ENCODE data around the gene AKR7A3. TPM values are rescaled to one million over a fixed set of nuclear protein-coding genes. Genes with fewer than 3 reads are reported as not detected.

The AKR7A3 gene
- total and polyA plus RNA-seq, 10 of the 15 experiments (the other 5 are each of a cell fraction or from before 2014, with no cell fraction given), result 0.10 to 1.1 (median 0.25) TPM; not detected in 2

DNA sequence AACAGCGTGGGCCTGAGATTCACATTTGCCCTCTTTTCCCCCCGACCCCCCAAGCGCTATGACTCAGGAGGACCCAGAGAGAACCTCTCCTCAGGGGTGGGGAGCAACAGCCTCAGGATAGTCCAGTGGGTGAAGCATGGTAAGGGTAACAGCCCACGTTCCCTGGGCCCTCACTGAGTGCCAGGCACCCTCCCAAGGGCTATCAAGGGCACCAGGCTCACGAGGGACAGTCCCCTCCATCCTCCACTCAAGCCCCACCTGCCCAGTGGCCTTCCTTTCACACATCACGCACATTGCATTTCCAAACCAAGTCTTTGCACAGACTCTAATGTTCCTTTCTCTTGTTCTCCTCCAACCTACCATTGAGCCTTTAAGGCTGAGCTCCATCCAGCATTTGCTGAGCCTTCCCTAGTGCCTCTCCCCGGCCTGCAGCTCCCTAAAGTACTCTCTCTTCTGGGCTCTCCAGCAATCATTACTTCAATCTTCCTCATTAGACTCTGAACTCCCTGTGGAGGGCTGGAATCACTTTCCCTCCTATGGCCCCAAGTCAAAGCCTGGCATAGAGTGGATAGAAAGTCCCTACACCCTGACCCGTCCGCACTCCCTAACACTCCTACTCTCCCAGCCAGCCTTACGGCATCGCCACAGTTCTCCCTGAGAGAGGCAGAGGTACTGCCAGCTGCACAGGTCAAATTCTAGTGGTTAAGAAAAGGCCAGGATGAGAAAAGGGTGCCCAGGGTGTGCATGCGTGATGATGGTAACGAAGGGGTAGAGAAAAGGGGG, 22.3 kb upstream of the AKR7A3 start (continued):
- TF ChIP-seq ZNF384 (IDR thresholded peaks at IDR 0.05; ENCODE audit: borderline replicate concordance, low read depth, low read length) (no peak), CHD4 (IDR thresholded peaks at IDR 0.05) (no peak), MEF2B (IDR thresholded peaks at IDR 0.05; ENCODE audit: partially characterized antibody, poor library complexity, severe bottlenecking) (no peak), NFYB (IDR thresholded peaks at IDR 0.05; ENCODE audit: insufficient read depth, low read depth, low read length) (no peak), ESRRA (IDR thresholded peaks at IDR 0.05; ENCODE audit: low read length) (no peak)
- TF ChIP-seq, protein P1, sequence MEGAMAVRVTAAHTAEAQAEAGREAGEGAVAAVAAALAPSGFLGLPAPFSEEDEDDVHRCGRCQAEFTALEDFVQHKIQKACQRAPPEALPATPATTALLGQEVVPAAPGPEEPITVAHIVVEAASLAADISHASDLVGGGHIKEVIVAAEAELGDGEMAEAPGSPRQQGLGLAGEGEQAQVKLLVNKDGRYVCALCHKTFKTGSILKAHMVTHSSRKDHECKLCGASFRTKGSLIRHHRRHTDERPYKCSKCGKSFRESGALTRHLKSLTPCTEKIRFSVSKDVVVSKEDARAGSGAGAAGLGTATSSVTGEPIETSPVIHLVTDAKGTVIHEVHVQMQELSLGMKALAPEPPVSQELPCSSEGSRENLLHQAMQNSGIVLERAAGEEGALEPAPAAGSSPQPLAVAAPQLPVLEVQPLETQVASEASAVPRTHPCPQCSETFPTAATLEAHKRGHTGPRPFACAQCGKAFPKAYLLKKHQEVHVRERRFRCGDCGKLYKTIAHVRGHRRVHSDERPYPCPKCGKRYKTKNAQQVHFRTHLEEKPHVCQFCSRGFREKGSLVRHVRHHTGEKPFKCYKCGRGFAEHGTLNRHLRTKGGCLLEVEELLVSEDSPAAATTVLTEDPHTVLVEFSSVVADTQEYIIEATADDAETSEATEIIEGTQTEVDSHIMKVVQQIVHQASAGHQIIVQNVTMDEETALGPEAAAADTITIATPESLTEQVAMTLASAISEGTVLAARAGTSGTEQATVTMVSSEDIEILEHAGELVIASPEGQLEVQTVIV (IDR thresholded peaks at IDR 0.05; ENCODE audit: borderline replicate concordance, partially characterized antibody), result no peak

DNA sequence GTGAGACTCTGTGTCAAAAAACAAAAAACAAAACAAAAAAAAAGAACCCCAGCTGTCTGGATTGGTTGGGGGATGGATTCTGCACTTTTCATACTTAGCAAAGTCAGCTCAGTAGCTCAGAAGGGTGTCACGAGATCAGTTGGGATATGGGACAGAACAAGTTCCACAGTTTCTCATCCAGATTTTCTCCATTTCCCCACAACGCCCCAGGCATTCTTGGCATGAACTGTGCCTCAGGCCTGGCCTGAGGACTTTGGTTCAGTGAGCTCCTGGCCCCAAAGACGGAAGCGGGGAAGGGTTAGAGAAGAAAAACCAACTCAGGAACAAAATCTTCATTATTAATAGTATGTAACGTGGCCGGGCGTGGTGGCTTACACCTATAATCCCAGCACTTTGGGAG, 21.5 kb upstream of the AKR7A3 start:
- WGBS (ENCODE audit: insufficient coverage, insufficient replicate concordance, low lambda C conversion rate, missing lambda C conversion rate), result 92% methylated on average over 7 of the region's 7 CpGs
- H3K4me2 ChIP-seq (ENCODE audit: control insufficient read depth, insufficient read depth), result no peak overlapping the region
- no peak for TF ChIP-seq BCL11A (IDR thresholded peaks at IDR 0.05; ENCODE audit: low read depth, low read length)
- TF ChIP-seq IKZF2 (IDR thresholded peaks at IDR 0.05), result no peak
- no peak for TF ChIP-seq ZNF274 (IDR thresholded peaks at IDR 0.05; ENCODE audit: insufficient read depth, insufficient read length)
- no peak for TF ChIP-seq MXI1 (IDR thresholded peaks at IDR 0.05; ENCODE audit: low read depth, low read length)
- TF ChIP-seq POLR2AphosphoS5 (IDR thresholded peaks at IDR 0.05; ENCODE audit: low read length), result no peak
- TF ChIP-seq TARDBP (IDR thresholded peaks at IDR 0.05; ENCODE audit: borderline replicate concordance), result no peak
- TF ChIP-seq ZNF622 (IDR thresholded peaks at IDR 0.05), result no peak
- TF ChIP-seq, protein P2, sequence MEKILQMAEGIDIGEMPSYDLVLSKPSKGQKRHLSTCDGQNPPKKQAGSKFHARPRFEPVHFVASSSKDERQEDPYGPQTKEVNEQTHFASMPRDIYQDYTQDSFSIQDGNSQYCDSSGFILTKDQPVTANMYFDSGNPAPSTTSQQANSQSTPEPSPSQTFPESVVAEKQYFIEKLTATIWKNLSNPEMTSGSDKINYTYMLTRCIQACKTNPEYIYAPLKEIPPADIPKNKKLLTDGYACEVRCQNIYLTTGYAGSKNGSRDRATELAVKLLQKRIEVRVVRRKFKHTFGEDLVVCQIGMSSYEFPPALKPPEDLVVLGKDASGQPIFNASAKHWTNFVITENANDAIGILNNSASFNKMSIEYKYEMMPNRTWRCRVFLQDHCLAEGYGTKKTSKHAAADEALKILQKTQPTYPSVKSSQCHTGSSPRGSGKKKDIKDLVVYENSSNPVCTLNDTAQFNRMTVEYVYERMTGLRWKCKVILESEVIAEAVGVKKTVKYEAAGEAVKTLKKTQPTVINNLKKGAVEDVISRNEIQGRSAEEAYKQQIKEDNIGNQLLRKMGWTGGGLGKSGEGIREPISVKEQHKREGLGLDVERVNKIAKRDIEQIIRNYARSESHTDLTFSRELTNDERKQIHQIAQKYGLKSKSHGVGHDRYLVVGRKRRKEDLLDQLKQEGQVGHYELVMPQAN (conservative IDR thresholded peaks at IDR 0.05), result no peak
- TF ChIP-seq NRF1 (conservative IDR thresholded peaks at IDR 0.05; ENCODE audit: low read depth, low read length), result no peak
- TF ChIP-seq ZBED1 (IDR thresholded peaks at IDR 0.05; ENCODE audit: borderline replicate concordance), result no peak
- no peak for TF ChIP-seq MEF2B (IDR thresholded peaks at IDR 0.05; ENCODE audit: partially characterized antibody, poor library complexity, severe bottlenecking)

More for the DNA sequence above, 21.5 kb upstream of the AKR7A3 start:
- SMC1A ChIA-PET (ENCODE audit: uncharacterized antibody, unreplicated experiment), result interaction anchor here (2.3 kb wide), 1 partner anchor 288 kb away, joined by 7 read pairs; a partner anchor contains a TSS
- Histone ChIP-seq H3K27ac (ENCODE audit: control insufficient read depth, insufficient read depth) (no peak overlapping the region), H3K9me3 (replicated peaks; ENCODE audit: control insufficient read depth, insufficient read depth, low read length) (no peaks in the 10 kb centered on the region), H3K4me3 (no peak overlapping the region), H2AFZ (ENCODE audit: control insufficient read depth, low read depth, low read length) (no peak overlapping the region), H3K9ac (ENCODE audit: control insufficient read depth, insufficient read depth, low read length) (no peak overlapping the region), H3K4me1 (ENCODE audit: control insufficient read depth, insufficient read depth, low read length) (peaks cover 24% of the 10 kb centered on the region), H3K27me3 (replicated peaks in 1 of 2; ENCODE audit: control insufficient read depth in 2 of 2, insufficient read depth in 2 of 2, low read length in 1 of 2) (no peaks in the 10 kb centered on the region), H4K20me1 (ENCODE audit: control insufficient read depth, insufficient read depth) (no peaks in the 10 kb centered on the region; the same call in 1 of the 2 replicates), H3K36me3 (ENCODE audit: control insufficient read depth in 2 of 2, insufficient read depth in 2 of 2, low read length in 1 of 2) (peaks cover 0 to 6% of the 10 kb centered on the region in 2 experiments; a peak in 2 of 4 replicates), H3K79me2 (ENCODE audit: control insufficient read depth, insufficient read depth, low read length) (peaks cover 19% of the 10 kb centered on the region)
- CTCF ChIA-PET, result interaction anchor here (1.2 kb wide), 1 partner anchor 344 kb away, joined by 5 read pairs; no protein-coding TSS in a partner anchor
- POLR2A ChIA-PET, result interaction anchor here (0.5 to 0.6 kb wide), 2 partner anchors 55 to 288 kb away, joined by 3 read pairs; no protein-coding TSS in a partner anchor
- BruUV-seq (replicated peaks), result no TSS peak
- intact Hi-C loops (cut with micrococcal nuclease; ENCODE audit: unreplicated experiment), result loop anchor here (5.0 to 10.0 kb wide), 3 partner anchors 58 to 345 kb away; partner anchors contain the start of genes CAPZB, EMC1 and MRTO4
- no peak for DNase-seq (ENCODE audit: low read depth, low spot score)
- in situ Hi-C loops (cut with MboI), result no loop called here
- no peak for ATAC-seq
- RAD21 ChIA-PET (ENCODE audit: unreplicated experiment), result no interaction called here
- FAIRE-seq, result no peak

All from GM12878 (cell line).